ENCODE data around the gene LRG1. TPM values are rescaled to one million over a fixed set of nuclear protein-coding genes. Genes with fewer than 3 reads are reported as not detected.

The LRG1 gene
- total RNA-seq, 2 donors from 2014 or later, result 0.86 to 1.4 TPM

DNA sequence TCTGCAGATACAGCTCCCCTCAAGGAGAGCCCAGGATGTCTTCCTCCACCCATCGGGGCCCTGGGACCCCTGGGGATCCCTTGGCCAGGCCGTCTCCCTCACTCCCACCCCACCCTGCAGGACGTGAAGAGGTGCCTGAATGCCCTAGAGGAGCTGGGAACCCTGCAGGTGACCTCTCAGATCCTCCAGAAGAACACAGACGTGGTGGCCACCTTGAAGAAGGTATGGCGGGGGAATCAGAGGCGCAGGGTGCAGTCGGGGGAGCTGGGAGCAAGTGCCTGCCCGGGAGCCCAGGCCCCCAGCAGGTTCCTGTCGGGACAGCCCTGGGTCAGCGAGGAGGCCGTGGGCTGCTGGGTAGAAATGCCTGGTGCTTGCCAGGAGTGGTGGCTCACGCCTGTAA lies 41.1 kb downstream of the LRG1 start:
- WGBS, 2 experiments (ENCODE audit: insufficient coverage in 1 of 2, insufficient read length in 1 of 2), result 86 to 92% methylated on average over 6 to 12 of the region's 12 CpGs
- H3K4me3 ChIP-seq (ENCODE audit: low read length), result no peak overlapping the region
- no peak overlapping the region for H3K4me3 Mint-ChIP-seq
- H3K9me3 Mint-ChIP-seq, result no peaks in the 10 kb centered on the region
- H3K27me3 ChIP-seq (ENCODE audit: control insufficient read depth, insufficient read depth, low read length, poor library complexity, severe bottlenecking), result no peaks in the 10 kb centered on the region
- no peak overlapping the region for H3K9ac ChIP-seq (ENCODE audit: extremely low read depth, low read length, poor library complexity, severe bottlenecking)
- TF ChIP-seq, protein P1, sequence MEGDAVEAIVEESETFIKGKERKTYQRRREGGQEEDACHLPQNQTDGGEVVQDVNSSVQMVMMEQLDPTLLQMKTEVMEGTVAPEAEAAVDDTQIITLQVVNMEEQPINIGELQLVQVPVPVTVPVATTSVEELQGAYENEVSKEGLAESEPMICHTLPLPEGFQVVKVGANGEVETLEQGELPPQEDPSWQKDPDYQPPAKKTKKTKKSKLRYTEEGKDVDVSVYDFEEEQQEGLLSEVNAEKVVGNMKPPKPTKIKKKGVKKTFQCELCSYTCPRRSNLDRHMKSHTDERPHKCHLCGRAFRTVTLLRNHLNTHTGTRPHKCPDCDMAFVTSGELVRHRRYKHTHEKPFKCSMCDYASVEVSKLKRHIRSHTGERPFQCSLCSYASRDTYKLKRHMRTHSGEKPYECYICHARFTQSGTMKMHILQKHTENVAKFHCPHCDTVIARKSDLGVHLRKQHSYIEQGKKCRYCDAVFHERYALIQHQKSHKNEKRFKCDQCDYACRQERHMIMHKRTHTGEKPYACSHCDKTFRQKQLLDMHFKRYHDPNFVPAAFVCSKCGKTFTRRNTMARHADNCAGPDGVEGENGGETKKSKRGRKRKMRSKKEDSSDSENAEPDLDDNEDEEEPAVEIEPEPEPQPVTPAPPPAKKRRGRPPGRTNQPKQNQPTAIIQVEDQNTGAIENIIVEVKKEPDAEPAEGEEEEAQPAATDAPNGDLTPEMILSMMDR (conservative IDR thresholded peaks at IDR 0.05), result no peak
- no peak overlapping the region for H3K27ac Mint-ChIP-seq
- H3K9me3 ChIP-seq (ENCODE audit: control insufficient read depth, low read length), result no peaks in the 10 kb centered on the region
- peaks cover 43% of the 10 kb centered on the region for H3K36me3 Mint-ChIP-seq (ENCODE audit: low read depth)
- no peaks in the 10 kb centered on the region for H3K4me1 ChIP-seq (ENCODE audit: control insufficient read depth, insufficient read depth, low read length)
- DNase-seq, result no peak
- H3K4me1 Mint-ChIP-seq, result no peaks in the 10 kb centered on the region
- no peak overlapping the region for H3K27ac ChIP-seq (ENCODE audit: low read depth, low read length)
- H3K27me3 Mint-ChIP-seq (ENCODE audit: insufficient read depth), result no peaks in the 10 kb centered on the region
- peaks cover 30% of the 10 kb centered on the region for H3K36me3 ChIP-seq (ENCODE audit: control insufficient read depth, insufficient read depth, low read length)

DNA sequence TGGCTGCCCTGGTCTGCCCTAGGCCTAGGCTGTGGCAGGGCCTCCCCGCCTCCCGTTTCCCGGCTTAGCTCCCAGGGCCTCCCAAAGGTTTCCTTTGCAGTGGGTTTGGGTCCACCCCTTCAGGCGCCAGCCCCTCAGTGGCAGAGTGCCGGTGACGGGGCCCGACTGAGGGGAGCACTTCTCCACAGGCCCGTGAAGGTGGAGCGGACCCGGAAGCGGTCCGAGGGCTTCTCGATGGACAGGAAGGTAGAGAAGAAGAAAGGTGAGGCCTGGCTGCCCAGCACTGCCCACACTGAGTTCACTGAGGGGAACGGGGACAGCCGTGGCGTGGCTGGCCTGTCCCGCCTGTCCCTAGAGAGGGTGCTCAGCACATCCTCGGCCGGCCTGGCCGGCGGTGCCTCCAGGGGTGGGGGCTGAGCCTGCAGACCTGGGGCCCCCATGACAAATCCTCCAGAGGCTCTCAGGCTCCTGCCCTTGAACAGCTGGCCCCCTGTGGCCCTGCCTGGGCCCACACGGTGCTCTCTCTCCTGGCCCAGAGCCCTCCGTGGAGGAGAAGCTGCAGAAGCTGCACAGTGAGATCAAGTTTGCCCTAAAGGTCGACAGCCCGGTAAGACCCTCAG lies 42.0 kb downstream of the LRG1 start:
- H3K9ac ChIP-seq (ENCODE audit: extremely low read depth, low read length, poor library complexity, severe bottlenecking), result no peak overlapping the region
- TF ChIP-seq, protein P1 (conservative IDR thresholded peaks at IDR 0.05), result no peak
- WGBS, 2 experiments (ENCODE audit: insufficient coverage in 1 of 2, insufficient read length in 1 of 2), result 92 to 93% methylated on average over 10 to 25 of the region's 25 CpGs
- Mint-ChIP-seq H3K27ac (no peak overlapping the region), H3K9me3 (no peaks in the 10 kb centered on the region), H3K27me3 (ENCODE audit: insufficient read depth) (no peaks in the 10 kb centered on the region), H3K36me3 (ENCODE audit: low read depth) (peaks cover 43% of the 10 kb centered on the region), H3K4me3 (no peak overlapping the region), H3K4me1 (no peaks in the 10 kb centered on the region)
- no peaks in the 10 kb centered on the region for H3K4me1 ChIP-seq (ENCODE audit: control insufficient read depth, insufficient read depth, low read length)
- no peak overlapping the region for H3K4me3 ChIP-seq (ENCODE audit: low read length)
- DNase-seq, result no peak
- H3K27ac ChIP-seq (ENCODE audit: low read depth, low read length), result no peak overlapping the region
- H3K27me3 ChIP-seq (ENCODE audit: control insufficient read depth, insufficient read depth, low read length, poor library complexity, severe bottlenecking), result no peaks in the 10 kb centered on the region
- no peaks in the 10 kb centered on the region for H3K9me3 ChIP-seq (ENCODE audit: control insufficient read depth, low read length)
- peaks cover 34% of the 10 kb centered on the region for H3K36me3 ChIP-seq (ENCODE audit: control insufficient read depth, insufficient read depth, low read length)

GRCh38 chr19:4496304-4496703 lies 43.5 kb downstream of the LRG1 start:
- Mint-ChIP-seq H3K36me3 (ENCODE audit: low read depth) (peaks cover 35% of the 10 kb centered on the region), H3K9me3 (no peaks in the 10 kb centered on the region), H3K4me1 (no peaks in the 10 kb centered on the region), H3K4me3 (no peak overlapping the region), H3K27me3 (ENCODE audit: insufficient read depth) (no peaks in the 10 kb centered on the region), H3K27ac (no peak overlapping the region)
- Histone ChIP-seq H3K9ac (ENCODE audit: extremely low read depth, low read length, poor library complexity, severe bottlenecking) (no peak overlapping the region), H3K4me1 (ENCODE audit: control insufficient read depth, insufficient read depth, low read length) (no peaks in the 10 kb centered on the region), H3K36me3 (ENCODE audit: control insufficient read depth, insufficient read depth, low read length) (peaks cover 50% of the 10 kb centered on the region), H3K4me3 (ENCODE audit: low read length) (no peak overlapping the region), H3K27ac (ENCODE audit: low read depth, low read length) (no peak overlapping the region), H3K9me3 (ENCODE audit: control insufficient read depth, low read length) (no peaks in the 10 kb centered on the region), H3K27me3 (ENCODE audit: control insufficient read depth, insufficient read depth, low read length, poor library complexity, severe bottlenecking) (no peaks in the 10 kb centered on the region)
- 90% methylated on average over 9 to 17 of the region's 18 CpGs for WGBS, 2 experiments (ENCODE audit: insufficient coverage in 1 of 2, insufficient read length in 1 of 2)
- no peak for DNase-seq
- TF ChIP-seq, protein P1 (conservative IDR thresholded peaks at IDR 0.05), result no peak
